Activated T-cell treated with anti-CD3 and anti-CD28 coated beads for 4 hours (primary cell): ENCODE measurements around the gene YIPF7.

Source experiments
- DNase-seq: peaks from one replicate; pipeline ENCODE4 v3.0.0-alpha.2; 2020

The YIPF7 gene

DNA sequence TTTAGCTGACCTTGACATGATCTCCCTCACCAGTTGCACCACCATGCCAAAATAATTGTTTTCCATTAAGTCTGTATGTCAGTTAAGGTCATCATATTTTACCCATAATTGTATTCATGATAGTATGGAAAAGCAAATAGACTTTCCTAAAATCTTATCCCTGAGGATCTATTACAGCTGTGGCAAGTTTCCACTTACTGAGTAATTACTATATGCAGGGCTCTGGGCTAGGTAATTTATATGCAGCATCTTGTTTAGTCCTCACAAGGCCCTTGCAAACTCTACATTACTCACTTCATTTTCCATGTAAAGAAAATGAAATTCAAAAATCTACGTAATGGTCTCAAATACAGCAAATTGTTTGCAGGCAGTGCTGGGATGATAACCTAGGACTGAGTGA, 34.8 kb downstream of the YIPF7 start:
- no peak for DNase-seq

DNA sequence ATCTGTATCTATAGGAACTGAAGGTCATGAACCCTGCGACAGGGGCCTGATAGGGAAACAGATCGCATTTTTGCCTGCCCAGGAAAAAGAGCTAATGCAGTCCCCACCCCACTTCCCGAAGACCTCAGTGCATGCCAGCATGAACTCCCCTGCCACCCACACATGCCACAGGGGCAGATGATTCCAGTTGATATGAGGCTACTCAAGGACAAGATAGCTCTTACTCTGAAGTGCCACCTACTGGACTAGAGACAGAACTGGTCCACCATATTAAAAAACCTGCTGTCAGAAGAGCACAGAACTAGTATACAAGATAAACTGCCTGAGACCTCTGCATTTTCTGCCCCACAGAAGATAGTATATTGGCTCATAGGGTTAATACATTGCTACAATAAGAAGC, 68.0 kb downstream of the YIPF7 start:
- no peak for DNase-seq

DNA sequence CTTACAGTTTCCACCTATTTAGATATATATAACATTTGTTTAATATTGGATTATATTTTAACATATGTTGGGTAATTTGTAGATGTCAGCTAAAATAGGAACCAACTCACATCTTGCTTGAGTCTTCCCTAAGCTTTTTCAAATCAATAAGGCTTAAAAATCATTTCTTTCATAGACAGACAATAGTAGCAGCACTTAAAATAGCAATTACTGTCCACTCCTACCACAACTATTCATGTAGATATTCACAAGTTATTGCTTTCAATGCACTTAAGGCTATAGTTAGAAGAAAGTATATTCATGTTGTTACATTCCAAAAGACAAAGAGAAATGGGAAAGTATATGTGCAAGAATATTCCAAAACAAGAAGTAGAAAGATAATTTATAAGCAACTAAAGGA, 71.2 kb downstream of the YIPF7 start:
- no peak for DNase-seq

DNA sequence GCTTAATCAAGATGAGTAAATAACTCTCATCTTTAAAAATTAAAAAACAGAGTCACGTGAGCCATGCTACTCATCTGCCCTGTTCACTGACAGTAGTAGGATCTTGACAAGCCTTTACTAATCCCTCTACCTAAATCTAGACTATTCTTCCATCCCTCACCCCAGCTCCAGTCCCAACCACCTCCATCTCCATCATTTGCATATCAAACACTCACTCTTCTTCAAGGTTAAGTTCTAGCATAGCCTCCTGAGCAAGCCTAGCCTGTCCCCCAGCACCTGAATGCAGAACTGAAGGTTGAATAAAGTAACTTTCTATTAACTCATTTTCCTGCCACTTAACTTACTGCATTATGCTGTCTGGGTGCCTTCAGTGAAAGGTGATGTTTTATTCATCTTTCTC, 72.5 kb downstream of the YIPF7 start:
- no peak for DNase-seq
